ENCODE results near the gene RANBP3L. TPM values are rescaled to one million over a fixed set of nuclear protein-coding genes. Genes with fewer than 3 reads are reported as not detected.

RANBP3L gene
- total and polyA plus RNA-seq, 2 experiments from 2014 or later, result 0.48 to 0.57 TPM

DNA sequence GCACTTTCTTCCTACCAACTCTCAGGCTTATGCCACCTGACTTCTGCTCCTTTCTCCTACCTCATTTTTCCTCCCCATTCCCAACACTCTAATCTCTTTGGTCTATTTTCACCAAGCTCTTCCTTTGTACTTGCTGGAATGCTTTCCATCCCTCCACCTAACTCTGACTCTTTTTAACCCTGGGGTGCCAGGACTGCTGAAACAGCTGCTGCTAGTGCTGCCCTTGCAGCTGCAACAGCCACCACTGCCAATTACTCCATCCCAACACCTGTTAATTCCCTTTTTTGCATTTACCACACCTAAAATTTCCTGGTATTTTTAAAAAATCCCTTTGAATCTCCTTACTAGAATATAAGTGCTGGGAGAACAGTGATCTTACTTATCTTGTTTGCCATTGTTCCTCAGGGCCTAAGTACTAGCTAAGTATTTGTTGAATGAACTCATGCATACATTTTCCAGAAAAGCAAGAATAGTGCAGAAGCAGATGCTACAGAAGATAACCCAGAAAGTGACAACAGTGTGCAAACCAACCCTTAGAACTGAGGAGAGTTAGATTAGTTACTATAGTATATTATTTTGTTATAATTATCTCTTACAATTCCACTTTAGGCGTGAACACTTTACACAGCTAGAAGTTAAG lies 71.4 kb downstream of the RANBP3L start:
- H3K4me3 ChIP-seq, result no peak overlapping the region
- peaks cover 14% of the 10 kb centered on the region for H3K4me1 ChIP-seq (ENCODE audit: low read depth)
- peaks cover 11% of the 10 kb centered on the region for H3K36me3 ChIP-seq
- H3K9me3 ChIP-seq (ENCODE audit: low read depth), result no peaks in the 10 kb centered on the region
- H3K27me3 ChIP-seq, result no peaks in the 10 kb centered on the region
- TF ChIP-seq, protein P1, sequence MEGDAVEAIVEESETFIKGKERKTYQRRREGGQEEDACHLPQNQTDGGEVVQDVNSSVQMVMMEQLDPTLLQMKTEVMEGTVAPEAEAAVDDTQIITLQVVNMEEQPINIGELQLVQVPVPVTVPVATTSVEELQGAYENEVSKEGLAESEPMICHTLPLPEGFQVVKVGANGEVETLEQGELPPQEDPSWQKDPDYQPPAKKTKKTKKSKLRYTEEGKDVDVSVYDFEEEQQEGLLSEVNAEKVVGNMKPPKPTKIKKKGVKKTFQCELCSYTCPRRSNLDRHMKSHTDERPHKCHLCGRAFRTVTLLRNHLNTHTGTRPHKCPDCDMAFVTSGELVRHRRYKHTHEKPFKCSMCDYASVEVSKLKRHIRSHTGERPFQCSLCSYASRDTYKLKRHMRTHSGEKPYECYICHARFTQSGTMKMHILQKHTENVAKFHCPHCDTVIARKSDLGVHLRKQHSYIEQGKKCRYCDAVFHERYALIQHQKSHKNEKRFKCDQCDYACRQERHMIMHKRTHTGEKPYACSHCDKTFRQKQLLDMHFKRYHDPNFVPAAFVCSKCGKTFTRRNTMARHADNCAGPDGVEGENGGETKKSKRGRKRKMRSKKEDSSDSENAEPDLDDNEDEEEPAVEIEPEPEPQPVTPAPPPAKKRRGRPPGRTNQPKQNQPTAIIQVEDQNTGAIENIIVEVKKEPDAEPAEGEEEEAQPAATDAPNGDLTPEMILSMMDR (IDR thresholded peaks at IDR 0.05; ENCODE audit: low read depth, low read length), result no peak
- H3K27ac ChIP-seq, result peak overlapping the region; percentile 54
- no peak for DNase-seq (ENCODE audit: low read depth in 1 of 2, low spot score in 1 of 2)

DNA sequence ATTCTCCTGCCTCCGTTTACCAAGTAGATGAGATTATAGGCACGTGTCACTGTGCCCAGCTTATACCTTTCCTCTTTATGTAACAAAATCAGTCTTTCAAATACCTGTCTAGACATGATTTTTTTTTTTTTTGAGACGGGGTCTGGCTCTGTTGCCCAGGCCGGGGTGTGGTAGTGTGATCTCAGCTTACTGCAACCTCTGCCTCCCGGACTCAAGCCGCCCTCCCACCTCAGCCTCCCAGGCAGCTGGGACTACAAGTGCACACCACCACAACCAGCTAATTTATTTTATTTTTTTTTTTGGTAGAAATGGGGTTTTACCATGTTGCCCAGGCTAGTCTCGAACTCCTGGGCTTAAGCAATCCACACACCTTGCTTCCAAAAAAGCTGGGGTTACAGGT lies 73.2 kb downstream of the RANBP3L start:
- no peak for DNase-seq (ENCODE audit: low read depth in 1 of 2, low spot score in 1 of 2)
- Histone ChIP-seq H3K27me3 (no peaks in the 10 kb centered on the region), H3K4me1 (ENCODE audit: low read depth) (peaks cover 14% of the 10 kb centered on the region), H3K36me3 (peaks cover 16% of the 10 kb centered on the region), H3K27ac (no peak overlapping the region), H3K9me3 (ENCODE audit: low read depth) (no peaks in the 10 kb centered on the region), H3K4me3 (no peak overlapping the region)
- TF ChIP-seq, protein P1 (IDR thresholded peaks at IDR 0.05; ENCODE audit: low read depth, low read length), result no peak

DNA sequence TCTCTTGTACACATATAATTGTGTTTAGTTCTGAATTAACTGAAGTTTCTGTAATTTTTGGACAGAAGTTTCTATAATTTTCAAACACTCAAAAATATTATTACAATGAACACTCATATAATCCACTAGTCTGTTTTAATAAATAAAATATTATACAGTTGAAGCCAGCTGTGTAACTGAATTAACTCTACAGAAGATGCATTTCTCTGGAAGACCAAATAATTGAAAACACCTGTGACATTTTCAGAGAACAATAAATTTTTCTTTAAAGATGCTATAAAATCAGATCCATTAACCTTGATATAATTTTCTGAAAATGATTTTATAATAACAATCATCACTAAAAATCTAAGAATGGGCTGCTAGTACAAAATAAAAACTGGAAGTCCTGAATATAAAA lies 74.7 kb downstream of the RANBP3L start:
- TF ChIP-seq, protein P1 (IDR thresholded peaks at IDR 0.05; ENCODE audit: low read depth, low read length), result no peak
- H3K27me3 ChIP-seq, result no peaks in the 10 kb centered on the region
- peaks cover 16% of the 10 kb centered on the region for H3K36me3 ChIP-seq
- peaks cover 9% of the 10 kb centered on the region for H3K4me1 ChIP-seq (ENCODE audit: low read depth)
- H3K9me3 ChIP-seq (ENCODE audit: low read depth), result no peaks in the 10 kb centered on the region
- DNase-seq (ENCODE audit: low read depth in 1 of 2, low spot score in 1 of 2), result no peak
- no peak overlapping the region for H3K4me3 ChIP-seq
- no peak overlapping the region for H3K27ac ChIP-seq

DNA sequence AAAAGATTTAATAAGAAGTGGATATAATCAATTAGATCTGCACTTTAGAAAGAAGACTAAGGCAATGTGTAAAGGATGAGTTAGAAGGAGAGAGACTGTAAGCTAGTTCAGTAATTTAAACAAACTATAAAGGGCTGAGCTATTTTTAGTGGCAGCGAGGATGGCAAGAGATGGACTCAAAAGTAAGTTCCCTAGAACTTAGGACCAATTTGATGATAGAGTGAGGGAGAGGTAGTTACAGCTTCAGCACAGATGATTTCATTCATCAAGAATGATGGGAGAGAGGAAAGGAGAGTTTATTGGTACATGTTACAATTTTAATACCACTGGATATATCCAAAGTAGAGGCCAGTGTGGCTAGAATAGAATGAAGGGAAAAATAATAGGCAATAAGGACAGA lies 79.1 kb downstream of the RANBP3L start:
- peaks cover 30% of the 10 kb centered on the region for H3K36me3 ChIP-seq
- H3K4me1 ChIP-seq (ENCODE audit: low read depth), result no peaks in the 10 kb centered on the region
- H3K27ac ChIP-seq, result no peak overlapping the region
- DNase-seq (ENCODE audit: low read depth in 1 of 2, low spot score in 1 of 2), result no peak
- TF ChIP-seq, protein P1 (IDR thresholded peaks at IDR 0.05; ENCODE audit: low read depth, low read length), result no peak
- no peak overlapping the region for H3K4me3 ChIP-seq
- H3K27me3 ChIP-seq, result no peaks in the 10 kb centered on the region
- H3K9me3 ChIP-seq (ENCODE audit: low read depth), result no peaks in the 10 kb centered on the region

DNA sequence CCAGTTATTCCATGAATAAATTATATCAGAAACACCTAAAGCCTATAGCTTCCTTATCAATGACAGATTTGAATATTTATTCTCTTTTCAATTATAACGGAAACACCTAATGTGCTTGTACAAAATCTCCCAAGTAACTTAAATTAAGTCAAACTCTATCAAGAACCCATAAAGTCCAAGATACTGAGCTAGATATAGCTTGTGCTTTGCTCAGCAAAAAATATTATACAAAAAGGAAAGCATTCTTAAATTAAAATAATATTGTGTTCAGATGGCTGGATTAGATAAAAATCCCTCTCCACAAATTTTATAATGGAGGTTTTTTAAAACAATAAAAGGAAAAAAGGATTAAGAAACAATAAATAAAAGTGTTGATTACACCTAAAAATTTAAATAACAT lies 83.7 kb downstream of the RANBP3L start:
- Histone ChIP-seq H3K27ac (no peak overlapping the region), H3K9me3 (ENCODE audit: low read depth) (no peaks in the 10 kb centered on the region), H3K27me3 (no peaks in the 10 kb centered on the region), H3K36me3 (peaks cover 38% of the 10 kb centered on the region), H3K4me3 (no peak overlapping the region), H3K4me1 (ENCODE audit: low read depth) (no peaks in the 10 kb centered on the region)
- TF ChIP-seq, protein P1 (IDR thresholded peaks at IDR 0.05; ENCODE audit: low read depth, low read length), result no peak
- DNase-seq (ENCODE audit: low read depth in 1 of 2, low spot score in 1 of 2), result no peak
